HepG2 (cell line): ENCODE measurements around the gene YY1. TPM values are rescaled to one million over a fixed set of nuclear protein-coding genes. Genes with fewer than 3 reads are reported as not detected.

ENCODE experiments used
- FOXK1 ChIP-seq: sonication (generic); formaldehyde crosslinking; IDR thresholded peaks from 2 replicates; pipeline ENCODE4 v1.4.0; 2020; ENCODE audit warnings: low read depth, missing genetic modification reagents, borderline replicate concordance
- MATR3 ChIP-seq: sonication (generic); formaldehyde crosslinking; IDR thresholded peaks from 2 replicates; pipeline ENCODE4 v1.4.0; 2020; ENCODE audit warnings: missing genetic modification reagents
- NONO ChIP-seq, 2 experiments: fragments of 450-650 bp in 1 of 2; sonication (generic) in 1 of 2; formaldehyde crosslinking in 1 of 2; IDR thresholded peaks in 1 of 2; conservative IDR thresholded peaks in 1 of 2; 2 replicates each; pipeline versions ENCODE4 v1.6.1 to v1.8.0; 2017 to 2022; ENCODE audit warnings: mild to moderate bottlenecking in 1 of 2, missing genetic modification reagents in 1 of 2, moderate library complexity in 1 of 2
- PLRG1 ChIP-seq: fragments of 450-650 bp; conservative IDR thresholded peaks from 2 replicates; pipeline ENCODE4 v1.6.1; 2016
- POGZ ChIP-seq: sonication (generic); formaldehyde crosslinking; IDR thresholded peaks from 2 replicates; pipeline ENCODE4 v1.4.0; 2020; ENCODE audit warnings: mild to moderate bottlenecking, missing genetic modification reagents
- RARA ChIP-seq: IDR thresholded peaks from 2 replicates; pipeline ENCODE4 v1.6.1; 2016; ENCODE audit warnings: missing genetic modification reagents, missing compliant biosample characterization
- RFXANK ChIP-seq: IDR thresholded peaks from 2 replicates; pipeline ENCODE4 v1.6.1; 2016
- SMAD3 ChIP-seq: sonication (generic); formaldehyde crosslinking; IDR thresholded peaks from 2 replicates; pipeline ENCODE4 v1.4.0; 2020; ENCODE audit warnings: missing genetic modification reagents
- XBP1 ChIP-seq: sonication (generic); formaldehyde crosslinking; IDR thresholded peaks from 2 replicates; pipeline ENCODE4 v1.5.0; 2020; ENCODE audit warnings: missing genetic modification reagents
- ZBTB38 ChIP-seq: sonication (generic); formaldehyde crosslinking; IDR thresholded peaks from 2 replicates; pipeline ENCODE4 v1.5.1; 2020; ENCODE audit warnings: mild to moderate bottlenecking, missing genetic modification reagents
- ZNF121 ChIP-seq: sonication (generic); formaldehyde crosslinking; IDR thresholded peaks from 2 replicates; pipeline ENCODE4 v1.5.0; 2020; ENCODE audit warnings: mild to moderate bottlenecking, missing genetic modification reagents
- ZNF501 ChIP-seq: sonication (generic); formaldehyde crosslinking; IDR thresholded peaks from 2 replicates; pipeline ENCODE4 v1.5.1; 2020; ENCODE audit warnings: mild to moderate bottlenecking, moderate library complexity, missing genetic modification reagents
- ZNF747 ChIP-seq: sonication (generic); formaldehyde crosslinking; IDR thresholded peaks from 2 replicates; pipeline ENCODE4 v1.8.1; 2023; ENCODE audit warnings: missing genetic modification reagents, mild to moderate bottlenecking, borderline replicate concordance
- polyA plus RNA-seq, 8 experiments: library from polyadenylated mRNA; depleted of rRNA in 3 of 8; stranded (reverse) in 7 of 8; unstranded in 1 of 8; fragments of >200 nt; fragmentation: Illumina TruSeq in 4 of 8; extraction: Trizol in 4 of 8; gene quantifications; 2 replicates each; pipeline versions ENCODE4 v1.2.1 to v1.2.3, GENCODE V29; 2011 to 2016; ENCODE audit warnings: low read depth in 4 of 8, missing spikeins in 1 of 8, mixed read lengths in 1 of 8; ENCODE audit not compliant: insufficient read depth in 1 of 8
- total RNA-seq, 5 experiments: library from RNA; depleted of rRNA; stranded (reverse); fragments of >200 nt; fragmentation: Illumina TruSeq; extraction: Trizol; gene quantifications; 2 replicates each; pipeline ENCODE4 v1.2.3, GENCODE V29; 2016; ENCODE audit warnings: low read depth in 1 of 5
- TF ChIP-seq, protein P1 (sequence below): sonication (generic); formaldehyde crosslinking; IDR thresholded peaks from 2 replicates; pipeline ENCODE4 v1.8.0; 2023; ENCODE audit warnings: mild to moderate bottlenecking, missing genetic modification reagents
- TF ChIP-seq, protein P2 (sequence below): sonication (generic); formaldehyde crosslinking; IDR thresholded peaks from 2 replicates; pipeline ENCODE4 v1.9.0; 2021; ENCODE audit warnings: mild to moderate bottlenecking, missing genetic modification reagents
- TF ChIP-seq, protein P3 (sequence below): sonication (generic); formaldehyde crosslinking; IDR thresholded peaks from 2 replicates; pipeline ENCODE4 v1.5.0; 2020; ENCODE audit warnings: mild to moderate bottlenecking, low read depth, missing genetic modification reagents, borderline replicate concordance
- TF ChIP-seq, protein P4 (sequence below): sonication (generic); formaldehyde crosslinking; IDR thresholded peaks from 2 replicates; pipeline ENCODE4 v1.5.1; 2020; ENCODE audit warnings: mild to moderate bottlenecking, missing genetic modification reagents, moderate library complexity
- TF ChIP-seq, protein P5 (sequence below): sonication (generic); formaldehyde crosslinking; IDR thresholded peaks from 2 replicates; pipeline ENCODE4 v1.5.1; 2020; ENCODE audit warnings: missing genetic modification reagents, mild to moderate bottlenecking, borderline replicate concordance

The YY1 gene
- total and polyA plus RNA-seq, 2 of the 13 experiments (the other 11 are each of a cell fraction or from before 2014, with no cell fraction given): 29.4 to 68.1 TPM

DNA sequence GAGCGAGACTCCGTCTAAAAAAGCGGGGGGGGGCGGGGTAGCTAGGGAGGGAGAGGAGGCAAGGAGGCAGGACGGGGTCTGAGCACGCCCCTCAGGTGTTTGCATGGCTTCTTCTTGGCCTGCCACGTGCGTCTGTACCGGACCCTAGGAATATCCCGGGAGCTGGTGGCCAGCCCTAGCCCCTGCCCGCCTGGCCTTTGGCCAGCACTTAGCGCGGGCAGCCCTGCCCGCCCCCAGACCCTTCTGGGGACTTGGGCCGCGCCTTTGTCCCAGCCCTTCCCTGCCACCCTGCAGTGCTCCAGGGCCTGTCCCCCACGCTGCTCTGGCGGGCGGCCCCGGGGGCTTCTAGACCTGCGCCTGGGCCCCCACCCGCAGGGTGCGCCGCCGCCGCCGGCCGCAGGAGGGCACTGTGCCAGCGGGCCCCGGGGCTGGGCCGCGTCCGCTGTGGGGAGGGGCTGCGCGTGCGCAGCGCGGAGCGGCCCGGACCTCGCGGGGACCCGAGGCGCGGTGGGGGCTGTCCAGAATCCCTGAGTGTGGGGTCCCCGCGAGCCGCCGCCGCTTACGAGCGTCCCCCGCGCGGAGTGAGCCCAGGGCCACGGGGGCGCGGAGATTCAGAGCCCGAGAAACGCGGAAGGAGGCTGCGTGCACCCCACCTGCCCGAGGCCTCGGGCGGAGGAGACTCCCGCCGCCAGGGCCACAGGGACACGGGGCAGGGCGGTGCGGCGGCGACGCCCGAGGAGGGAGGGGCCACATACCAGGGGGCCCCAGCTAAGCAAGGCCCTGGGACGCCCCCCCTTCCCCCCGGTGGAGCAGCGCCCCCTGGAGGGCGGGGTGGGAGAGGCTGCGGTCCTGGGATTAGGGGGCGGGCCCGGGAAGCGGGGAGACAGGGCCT is 46.3 kb downstream of the YY1 start (continued):
- TF ChIP-seq, protein P1, sequence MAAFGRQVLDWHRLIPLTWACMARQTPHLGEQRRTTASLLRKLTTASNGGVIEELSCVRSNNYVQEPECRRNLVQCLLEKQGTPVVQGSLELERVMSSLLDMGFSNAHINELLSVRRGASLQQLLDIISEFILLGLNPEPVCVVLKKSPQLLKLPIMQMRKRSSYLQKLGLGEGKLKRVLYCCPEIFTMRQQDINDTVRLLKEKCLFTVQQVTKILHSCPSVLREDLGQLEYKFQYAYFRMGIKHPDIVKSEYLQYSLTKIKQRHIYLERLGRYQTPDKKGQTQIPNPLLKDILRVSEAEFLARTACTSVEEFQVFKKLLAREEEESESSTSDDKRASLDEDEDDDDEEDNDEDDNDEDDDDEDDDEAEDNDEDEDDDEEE (CRISPR knock-in tag): no peak
- TF ChIP-seq NONO (IDR thresholded peaks at IDR 0.05) (no peak), NONO (CRISPR knock-in tag; conservative IDR thresholded peaks at IDR 0.05) (peak; percentile 84), PLRG1 (no peak), ZNF121 (CRISPR knock-in tag) (no peak), RFXANK (no peak), FOXK1 (CRISPR knock-in tag) (no peak), ZNF501 (CRISPR knock-in tag) (peak; percentile 70; the same call in 1 of the 2 replicates), ZBTB38 (no peak), RARA (CRISPR knock-in tag) (no peak), POGZ (CRISPR knock-in tag) (peak; percentile 20; the same call in 1 of the 2 replicates), XBP1 (CRISPR knock-in tag) (peak; percentile 34; the same call in 1 of the 2 replicates), MATR3 (CRISPR knock-in tag) (no peak), SMAD3 (peak; percentile 61; the same call in 1 of the 2 replicates), ZNF747 (CRISPR knock-in tag) (no peak; the same call in 1 of the 2 replicates)
- TF ChIP-seq, protein P2, sequence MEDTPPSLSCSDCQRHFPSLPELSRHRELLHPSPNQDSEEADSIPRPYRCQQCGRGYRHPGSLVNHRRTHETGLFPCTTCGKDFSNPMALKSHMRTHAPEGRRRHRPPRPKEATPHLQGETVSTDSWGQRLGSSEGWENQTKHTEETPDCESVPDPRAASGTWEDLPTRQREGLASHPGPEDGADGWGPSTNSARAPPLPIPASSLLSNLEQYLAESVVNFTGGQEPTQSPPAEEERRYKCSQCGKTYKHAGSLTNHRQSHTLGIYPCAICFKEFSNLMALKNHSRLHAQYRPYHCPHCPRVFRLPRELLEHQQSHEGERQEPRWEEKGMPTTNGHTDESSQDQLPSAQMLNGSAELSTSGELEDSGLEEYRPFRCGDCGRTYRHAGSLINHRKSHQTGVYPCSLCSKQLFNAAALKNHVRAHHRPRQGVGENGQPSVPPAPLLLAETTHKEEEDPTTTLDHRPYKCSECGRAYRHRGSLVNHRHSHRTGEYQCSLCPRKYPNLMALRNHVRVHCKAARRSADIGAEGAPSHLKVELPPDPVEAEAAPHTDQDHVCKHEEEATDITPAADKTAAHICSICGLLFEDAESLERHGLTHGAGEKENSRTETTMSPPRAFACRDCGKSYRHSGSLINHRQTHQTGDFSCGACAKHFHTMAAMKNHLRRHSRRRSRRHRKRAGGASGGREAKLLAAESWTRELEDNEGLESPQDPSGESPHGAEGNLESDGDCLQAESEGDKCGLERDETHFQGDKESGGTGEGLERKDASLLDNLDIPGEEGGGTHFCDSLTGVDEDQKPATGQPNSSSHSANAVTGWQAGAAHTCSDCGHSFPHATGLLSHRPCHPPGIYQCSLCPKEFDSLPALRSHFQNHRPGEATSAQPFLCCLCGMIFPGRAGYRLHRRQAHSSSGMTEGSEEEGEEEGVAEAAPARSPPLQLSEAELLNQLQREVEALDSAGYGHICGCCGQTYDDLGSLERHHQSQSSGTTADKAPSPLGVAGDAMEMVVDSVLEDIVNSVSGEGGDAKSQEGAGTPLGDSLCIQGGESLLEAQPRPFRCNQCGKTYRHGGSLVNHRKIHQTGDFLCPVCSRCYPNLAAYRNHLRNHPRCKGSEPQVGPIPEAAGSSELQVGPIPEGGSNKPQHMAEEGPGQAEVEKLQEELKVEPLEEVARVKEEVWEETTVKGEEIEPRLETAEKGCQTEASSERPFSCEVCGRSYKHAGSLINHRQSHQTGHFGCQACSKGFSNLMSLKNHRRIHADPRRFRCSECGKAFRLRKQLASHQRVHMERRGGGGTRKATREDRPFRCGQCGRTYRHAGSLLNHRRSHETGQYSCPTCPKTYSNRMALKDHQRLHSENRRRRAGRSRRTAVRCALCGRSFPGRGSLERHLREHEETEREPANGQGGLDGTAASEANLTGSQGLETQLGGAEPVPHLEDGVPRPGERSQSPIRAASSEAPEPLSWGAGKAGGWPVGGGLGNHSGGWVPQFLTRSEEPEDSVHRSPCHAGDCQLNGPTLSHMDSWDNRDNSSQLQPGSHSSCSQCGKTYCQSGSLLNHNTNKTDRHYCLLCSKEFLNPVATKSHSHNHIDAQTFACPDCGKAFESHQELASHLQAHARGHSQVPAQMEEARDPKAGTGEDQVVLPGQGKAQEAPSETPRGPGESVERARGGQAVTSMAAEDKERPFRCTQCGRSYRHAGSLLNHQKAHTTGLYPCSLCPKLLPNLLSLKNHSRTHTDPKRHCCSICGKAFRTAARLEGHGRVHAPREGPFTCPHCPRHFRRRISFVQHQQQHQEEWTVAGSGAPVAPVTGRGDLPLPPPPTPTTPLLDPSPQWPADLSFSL (CRISPR knock-in tag): no peak
- TF ChIP-seq, protein P3, sequence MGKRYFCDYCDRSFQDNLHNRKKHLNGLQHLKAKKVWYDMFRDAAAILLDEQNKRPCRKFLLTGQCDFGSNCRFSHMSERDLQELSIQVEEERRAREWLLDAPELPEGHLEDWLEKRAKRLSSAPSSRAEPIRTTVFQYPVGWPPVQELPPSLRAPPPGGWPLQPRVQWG (CRISPR knock-in tag): no peak
- TF ChIP-seq, protein P4, sequence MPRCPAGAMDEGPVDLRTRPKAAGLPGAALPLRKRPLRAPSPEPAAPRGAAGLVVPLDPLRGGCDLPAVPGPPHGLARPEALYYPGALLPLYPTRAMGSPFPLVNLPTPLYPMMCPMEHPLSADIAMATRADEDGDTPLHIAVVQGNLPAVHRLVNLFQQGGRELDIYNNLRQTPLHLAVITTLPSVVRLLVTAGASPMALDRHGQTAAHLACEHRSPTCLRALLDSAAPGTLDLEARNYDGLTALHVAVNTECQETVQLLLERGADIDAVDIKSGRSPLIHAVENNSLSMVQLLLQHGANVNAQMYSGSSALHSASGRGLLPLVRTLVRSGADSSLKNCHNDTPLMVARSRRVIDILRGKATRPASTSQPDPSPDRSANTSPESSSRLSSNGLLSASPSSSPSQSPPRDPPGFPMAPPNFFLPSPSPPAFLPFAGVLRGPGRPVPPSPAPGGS: no peak
- TF ChIP-seq, protein P5, sequence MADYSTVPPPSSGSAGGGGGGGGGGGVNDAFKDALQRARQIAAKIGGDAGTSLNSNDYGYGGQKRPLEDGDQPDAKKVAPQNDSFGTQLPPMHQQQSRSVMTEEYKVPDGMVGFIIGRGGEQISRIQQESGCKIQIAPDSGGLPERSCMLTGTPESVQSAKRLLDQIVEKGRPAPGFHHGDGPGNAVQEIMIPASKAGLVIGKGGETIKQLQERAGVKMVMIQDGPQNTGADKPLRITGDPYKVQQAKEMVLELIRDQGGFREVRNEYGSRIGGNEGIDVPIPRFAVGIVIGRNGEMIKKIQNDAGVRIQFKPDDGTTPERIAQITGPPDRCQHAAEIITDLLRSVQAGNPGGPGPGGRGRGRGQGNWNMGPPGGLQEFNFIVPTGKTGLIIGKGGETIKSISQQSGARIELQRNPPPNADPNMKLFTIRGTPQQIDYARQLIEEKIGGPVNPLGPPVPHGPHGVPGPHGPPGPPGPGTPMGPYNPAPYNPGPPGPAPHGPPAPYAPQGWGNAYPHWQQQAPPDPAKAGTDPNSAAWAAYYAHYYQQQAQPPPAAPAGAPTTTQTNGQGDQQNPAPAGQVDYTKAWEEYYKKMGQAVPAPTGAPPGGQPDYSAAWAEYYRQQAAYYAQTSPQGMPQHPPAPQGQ: no peak
